ENCODE data around the gene NIPA2. TPM values are rescaled to one million over a fixed set of nuclear protein-coding genes. Genes with fewer than 3 reads are reported as not detected.

Gene NIPA2
- total RNA-seq, 4 donors from 2014 or later = 29.9 to 41.3 (median 34.5) TPM

DNA sequence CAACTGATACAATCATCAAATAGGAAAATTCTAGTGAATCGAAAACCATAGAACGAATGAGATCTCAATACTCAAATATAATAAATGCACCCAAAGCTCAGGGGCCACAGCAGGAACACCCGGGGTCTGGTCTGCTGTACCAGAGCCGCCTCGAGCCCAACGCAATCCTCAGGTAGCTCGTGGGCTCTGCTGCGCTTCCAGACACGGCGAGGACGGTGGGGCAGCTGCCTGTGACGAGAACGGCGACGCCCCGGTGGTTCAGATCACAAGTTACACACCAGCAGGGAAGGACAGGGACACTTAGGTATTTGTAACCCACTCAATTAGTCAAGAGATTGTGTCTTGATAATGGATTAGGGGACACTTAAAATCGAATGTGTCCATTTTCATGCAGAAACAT is 54.6 kb downstream of the NIPA2 start:
- H3K9me3 ChIP-seq = no peaks in the 10 kb centered on the region
- no peaks in the 10 kb centered on the region for H3K4me1 ChIP-seq
- no peak for DNase-seq (ENCODE audit: extremely low spot score)
- H3K4me3 ChIP-seq = no peak overlapping the region
- intact Hi-C loops (cut with DNase I) = no loop called here
- no peak overlapping the region for H3K27ac ChIP-seq (replicated peaks in 1 of 4)
- TF ChIP-seq POLR2AphosphoS5 (IDR thresholded peaks at IDR 0.05) (no peak), POLR2A (IDR thresholded peaks at IDR 0.05; ENCODE audit: low read depth) (no peak), EP300 (IDR thresholded peaks at IDR 0.05) (no peak)
- TF ChIP-seq, protein P1, sequence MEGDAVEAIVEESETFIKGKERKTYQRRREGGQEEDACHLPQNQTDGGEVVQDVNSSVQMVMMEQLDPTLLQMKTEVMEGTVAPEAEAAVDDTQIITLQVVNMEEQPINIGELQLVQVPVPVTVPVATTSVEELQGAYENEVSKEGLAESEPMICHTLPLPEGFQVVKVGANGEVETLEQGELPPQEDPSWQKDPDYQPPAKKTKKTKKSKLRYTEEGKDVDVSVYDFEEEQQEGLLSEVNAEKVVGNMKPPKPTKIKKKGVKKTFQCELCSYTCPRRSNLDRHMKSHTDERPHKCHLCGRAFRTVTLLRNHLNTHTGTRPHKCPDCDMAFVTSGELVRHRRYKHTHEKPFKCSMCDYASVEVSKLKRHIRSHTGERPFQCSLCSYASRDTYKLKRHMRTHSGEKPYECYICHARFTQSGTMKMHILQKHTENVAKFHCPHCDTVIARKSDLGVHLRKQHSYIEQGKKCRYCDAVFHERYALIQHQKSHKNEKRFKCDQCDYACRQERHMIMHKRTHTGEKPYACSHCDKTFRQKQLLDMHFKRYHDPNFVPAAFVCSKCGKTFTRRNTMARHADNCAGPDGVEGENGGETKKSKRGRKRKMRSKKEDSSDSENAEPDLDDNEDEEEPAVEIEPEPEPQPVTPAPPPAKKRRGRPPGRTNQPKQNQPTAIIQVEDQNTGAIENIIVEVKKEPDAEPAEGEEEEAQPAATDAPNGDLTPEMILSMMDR (IDR thresholded peaks at IDR 0.05) = no peak
- 95% methylated on average over 17 of the region's 17 CpGs for WGBS
- no peaks in the 10 kb centered on the region for H3K27me3 ChIP-seq
- H3K36me3 ChIP-seq = peaks cover 27 to 91% (median 79%) of the 10 kb centered on the region in 4 donors

DNA sequence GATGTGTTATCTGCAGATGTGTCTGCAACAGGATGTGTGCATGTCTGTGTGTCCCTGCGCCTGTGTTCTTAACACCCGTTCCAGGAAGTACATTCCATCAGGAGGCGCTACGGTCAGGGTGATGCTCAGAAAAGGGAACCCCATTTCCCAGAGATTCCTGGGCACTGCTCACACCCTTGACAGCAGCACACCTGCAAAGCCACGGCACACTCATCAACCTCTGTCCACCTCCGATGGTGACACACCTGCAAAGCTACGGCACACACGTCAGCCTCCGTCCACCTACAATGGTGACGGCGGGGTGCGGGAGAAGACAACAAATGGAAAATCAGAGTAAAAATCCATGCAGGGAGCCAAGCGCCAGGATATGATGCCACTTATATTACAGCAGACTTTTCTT is 55.4 kb downstream of the NIPA2 start:
- 93% methylated on average over 11 of the region's 13 CpGs for WGBS
- TF ChIP-seq POLR2AphosphoS5 (IDR thresholded peaks at IDR 0.05) (no peak), EP300 (IDR thresholded peaks at IDR 0.05) (no peak), POLR2A (IDR thresholded peaks at IDR 0.05; ENCODE audit: low read depth) (no peak)
- TF ChIP-seq, protein P1 (IDR thresholded peaks at IDR 0.05) = no peak
- Histone ChIP-seq H3K27ac (replicated peaks in 1 of 4) (no peak overlapping the region), H3K9me3 (no peaks in the 10 kb centered on the region), H3K36me3 (peaks cover 27 to 90% (median 77%) of the 10 kb centered on the region in 4 donors), H3K27me3 (no peaks in the 10 kb centered on the region), H3K4me3 (no peak overlapping the region), H3K4me1 (no peaks in the 10 kb centered on the region)
- no peak for DNase-seq (ENCODE audit: extremely low spot score)
- intact Hi-C loops (cut with DNase I) = no loop called here

GRCh38 chr15:22895465-22896190 is 57.2 kb downstream of the NIPA2 start:
- Histone ChIP-seq H3K4me1 (no peaks in the 10 kb centered on the region), H3K36me3 (peaks cover 36 to 92% (median 83%) of the 10 kb centered on the region in 4 donors), H3K27ac (replicated peaks in 1 of 4) (no peak overlapping the region), H3K4me3 (no peak overlapping the region), H3K27me3 (no peaks in the 10 kb centered on the region), H3K9me3 (no peaks in the 10 kb centered on the region)
- 97% methylated on average over 9 of the region's 10 CpGs for WGBS
- DNase-seq (ENCODE audit: extremely low spot score) = no peak
- no peak for TF ChIP-seq EP300 (IDR thresholded peaks at IDR 0.05)
- TF ChIP-seq POLR2AphosphoS5 (IDR thresholded peaks at IDR 0.05) = no peak
- TF ChIP-seq POLR2A (IDR thresholded peaks at IDR 0.05; ENCODE audit: low read depth) = no peak
- TF ChIP-seq, protein P1 (IDR thresholded peaks at IDR 0.05) = no peak
- intact Hi-C loops (cut with DNase I) = no loop called here

GRCh38 chr15:22902046-22902445 is 63.6 kb downstream of the NIPA2 start:
- no peak overlapping the region for H3K27ac ChIP-seq (replicated peaks in 1 of 4)
- no peak for DNase-seq (ENCODE audit: extremely low spot score)
- peaks cover 45 to 86% (median 74%) of the 10 kb centered on the region in 4 donors for H3K36me3 ChIP-seq
- no peak overlapping the region for H3K4me3 ChIP-seq
- WGBS = 93% methylated on average over 8 of the region's 11 CpGs
- TF ChIP-seq, protein P1 (IDR thresholded peaks at IDR 0.05) = no peak
- TF ChIP-seq POLR2AphosphoS5 (IDR thresholded peaks at IDR 0.05) (no peak), POLR2A (IDR thresholded peaks at IDR 0.05; ENCODE audit: low read depth) (no peak), EP300 (IDR thresholded peaks at IDR 0.05) (no peak)
- intact Hi-C loops (cut with DNase I) = no loop called here
- H3K4me1 ChIP-seq = no peaks in the 10 kb centered on the region
- no peaks in the 10 kb centered on the region for H3K27me3 ChIP-seq
- no peaks in the 10 kb centered on the region for H3K9me3 ChIP-seq
